HG03575 (cell line): ENCODE measurements around the gene ANKS1B.

ENCODE experiments used
- ATAC-seq: cut with Tn5 transposase; IDR thresholded peaks from one replicate; pipeline ENCODE4 v1.9.1; 2021; ENCODE audit not compliant: unreplicated experiment, insufficient number of reproducible peaks, low FRiP score; ENCODE audit errors: extremely low read depth

Gene ANKS1B

DNA sequence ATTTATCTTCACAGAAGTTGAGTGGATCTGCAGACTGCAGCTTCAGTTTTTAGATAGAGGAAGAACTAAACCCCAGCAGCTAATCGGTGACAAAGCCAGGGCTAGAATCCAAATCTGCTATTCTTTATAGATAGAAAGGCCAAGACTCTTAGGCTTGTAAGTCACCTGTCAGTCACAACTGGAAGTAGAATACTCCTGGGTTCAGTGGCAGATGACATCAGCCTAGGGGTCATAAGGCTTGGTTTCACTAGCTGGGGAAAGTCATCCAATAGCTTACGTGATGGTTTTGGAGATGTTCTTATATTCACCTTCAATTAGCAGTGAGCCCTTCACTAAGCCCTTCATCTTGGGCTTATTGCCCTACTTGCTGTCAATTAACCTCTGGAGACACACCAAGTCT lies 1246.2 kb downstream of the ANKS1B start:
- no peak for ATAC-seq

DNA sequence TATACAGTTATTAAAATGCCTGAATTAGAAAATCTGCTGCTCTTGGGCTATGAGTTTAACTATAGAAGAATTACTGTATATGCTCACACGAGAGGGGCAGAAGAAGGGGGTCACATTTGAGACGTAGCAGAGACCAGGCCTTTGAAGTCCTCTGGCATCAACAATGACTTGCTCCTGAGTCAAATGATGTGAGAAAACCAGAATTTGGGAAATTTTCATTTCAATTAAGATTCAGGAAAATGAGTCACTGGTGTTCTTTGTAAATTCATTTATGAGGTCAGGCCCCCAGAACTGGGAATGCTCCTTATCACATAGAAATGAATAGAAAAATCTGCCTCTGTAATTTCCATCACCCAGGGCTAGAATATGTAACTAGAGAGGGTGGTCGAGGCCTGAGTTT lies 1246.7 kb downstream of the ANKS1B start:
- no peak for ATAC-seq

DNA sequence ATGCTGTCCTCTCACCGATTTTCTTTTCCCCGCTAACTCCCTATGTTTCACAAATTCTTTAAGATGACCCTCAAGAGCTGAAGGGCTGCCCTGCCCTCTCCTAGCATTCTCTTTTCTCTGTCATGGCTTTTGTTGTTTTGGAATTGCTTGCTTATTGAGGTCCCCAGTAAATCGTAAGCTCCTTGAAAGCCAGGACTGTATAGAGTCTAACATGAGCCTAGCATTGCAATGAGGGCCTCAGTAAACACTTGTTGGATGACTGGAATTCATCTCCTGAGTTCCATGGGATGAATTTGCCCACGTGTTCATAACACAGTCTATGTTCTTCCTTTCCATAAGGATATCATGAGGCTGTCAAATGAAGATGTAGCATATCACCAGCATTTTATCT lies 1247.4 kb downstream of the ANKS1B start:
- no peak for ATAC-seq

DNA sequence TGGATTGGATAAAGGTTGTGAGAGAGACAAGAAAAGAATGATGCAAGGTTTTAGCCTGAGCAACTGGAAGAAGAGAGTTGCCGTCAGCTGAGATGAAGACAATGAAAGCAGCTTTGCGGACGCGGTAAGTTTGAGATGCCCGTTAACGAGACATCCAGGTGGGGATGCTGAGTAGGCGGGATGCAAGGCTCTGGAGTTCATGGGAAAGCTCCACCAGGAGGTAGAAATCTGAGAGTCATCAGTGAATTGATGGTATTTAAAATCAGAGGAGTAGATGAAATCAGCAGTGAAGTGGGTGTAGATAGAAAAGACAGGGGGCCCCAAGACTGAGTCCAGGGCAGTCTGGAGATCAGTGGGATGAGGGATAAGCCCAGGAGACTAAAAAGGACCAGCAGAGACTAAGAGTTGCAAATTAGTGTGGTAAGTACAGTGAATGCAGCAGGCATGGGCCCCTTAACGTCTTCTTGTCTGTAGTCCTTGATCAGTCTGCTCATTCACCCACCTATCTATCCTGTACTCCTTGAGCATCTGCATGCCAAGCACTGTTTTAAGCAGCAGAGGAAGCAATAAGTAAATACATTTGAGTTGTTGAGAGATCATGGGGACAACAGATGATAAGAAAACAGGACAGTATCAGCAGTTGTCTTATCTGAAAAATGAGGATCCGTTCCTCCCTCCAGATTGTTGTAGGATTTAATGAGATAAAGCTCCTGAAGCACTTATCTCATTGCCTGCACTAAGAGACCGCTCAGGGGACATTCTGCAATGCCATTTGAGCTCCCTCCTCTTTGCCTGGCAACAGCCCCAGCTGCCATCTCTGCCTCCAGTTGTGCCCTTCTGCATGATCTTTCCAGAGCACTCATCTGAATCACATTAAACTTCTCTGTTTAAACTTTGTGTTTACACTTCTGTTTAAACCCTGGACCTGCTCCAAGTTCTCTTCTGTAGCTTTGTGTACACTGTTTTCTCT lies 1248.1 kb downstream of the ANKS1B start:
- ATAC-seq = no peak

DNA sequence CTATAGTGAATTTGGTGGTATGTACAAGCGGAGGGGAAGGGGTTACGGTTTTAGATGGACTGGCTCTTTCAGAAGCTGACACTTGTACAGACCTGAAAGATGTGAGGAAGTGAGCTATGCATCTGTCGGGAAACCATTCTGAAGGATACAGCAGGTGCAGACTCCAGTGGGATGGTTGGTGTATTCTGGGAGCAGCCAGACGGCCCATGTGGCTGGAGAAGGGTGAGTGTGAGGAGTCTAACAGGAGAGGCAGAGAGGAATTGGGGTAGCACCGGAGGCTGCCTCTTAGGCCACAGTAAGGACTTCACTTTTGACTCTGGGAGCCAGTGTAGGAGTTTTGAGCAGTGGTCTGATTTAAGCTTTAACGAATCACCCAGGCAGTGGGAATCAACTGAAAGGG lies 1248.9 kb downstream of the ANKS1B start:
- ATAC-seq = no peak

DNA sequence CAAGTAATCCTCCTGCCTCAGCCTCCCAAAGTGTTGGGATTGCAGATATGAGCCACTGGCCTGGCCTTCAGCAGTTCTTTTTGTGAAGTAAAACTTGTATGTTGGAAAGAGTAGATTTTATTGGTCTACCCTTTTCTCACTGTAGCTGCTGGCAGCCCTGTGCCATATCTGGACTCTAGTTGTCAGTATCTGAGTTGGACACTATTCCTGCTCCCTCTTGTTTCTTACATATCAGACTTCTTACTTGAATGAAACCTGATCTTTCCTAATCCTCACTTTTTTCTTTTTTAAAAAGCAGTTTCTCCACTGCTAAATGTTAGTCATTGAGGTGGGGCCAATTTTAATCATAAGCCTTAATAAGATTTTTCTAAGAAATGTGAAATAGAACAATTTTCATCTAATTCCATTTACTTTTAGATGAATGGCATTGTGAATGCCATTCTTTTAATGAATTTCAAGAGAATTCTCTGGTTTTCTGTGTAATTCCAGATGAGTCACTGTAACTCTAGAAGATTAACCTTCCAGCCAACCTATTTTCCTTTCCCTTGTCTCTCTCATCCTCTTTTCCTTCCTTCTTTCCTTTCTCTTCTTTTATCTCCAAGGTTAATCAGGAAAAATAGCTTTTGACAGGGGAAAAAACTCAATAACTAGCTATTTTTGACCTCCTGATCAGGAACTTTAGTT lies 1250.9 kb downstream of the ANKS1B start:
- ATAC-seq = no peak

DNA sequence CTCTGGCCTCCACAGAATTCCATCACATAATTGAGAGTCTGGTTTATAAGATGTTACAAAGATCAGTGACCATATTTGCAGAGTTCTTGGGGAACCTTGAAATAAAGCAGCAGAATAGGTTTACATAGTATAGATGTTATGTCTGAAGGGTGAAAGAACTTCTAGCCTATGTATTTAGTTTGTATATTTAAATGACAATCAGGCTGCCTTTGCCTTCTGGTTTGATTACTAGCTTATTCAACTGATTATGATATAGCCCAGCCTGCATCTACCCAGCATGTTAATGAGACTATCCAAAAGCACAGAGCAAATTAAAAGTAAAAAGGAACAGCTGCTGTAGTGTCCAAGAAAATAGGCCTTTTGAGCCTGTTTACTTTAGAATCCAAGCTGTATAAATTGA lies 1254.3 kb downstream of the ANKS1B start:
- no peak for ATAC-seq

DNA sequence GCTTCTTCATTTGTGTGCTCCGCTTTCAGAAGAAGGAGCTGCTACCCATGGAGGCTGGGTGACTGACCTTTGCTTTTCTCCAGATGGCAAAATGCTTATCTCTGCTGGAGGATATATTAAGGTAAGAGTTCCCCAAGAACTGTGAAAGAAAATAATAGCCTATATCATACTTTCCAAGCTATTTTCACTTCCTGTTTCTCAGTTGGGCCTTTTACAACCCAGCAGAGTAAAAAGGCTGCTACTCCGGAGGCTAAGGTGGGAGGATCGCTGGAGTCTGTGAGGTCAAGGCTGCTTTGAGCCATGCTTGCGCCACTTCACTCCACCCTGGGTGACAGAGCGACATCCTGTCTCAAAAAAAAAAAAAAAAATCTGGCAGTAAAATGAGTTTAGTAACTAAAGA lies 1257.5 kb downstream of the ANKS1B start:
- no peak for ATAC-seq

DNA sequence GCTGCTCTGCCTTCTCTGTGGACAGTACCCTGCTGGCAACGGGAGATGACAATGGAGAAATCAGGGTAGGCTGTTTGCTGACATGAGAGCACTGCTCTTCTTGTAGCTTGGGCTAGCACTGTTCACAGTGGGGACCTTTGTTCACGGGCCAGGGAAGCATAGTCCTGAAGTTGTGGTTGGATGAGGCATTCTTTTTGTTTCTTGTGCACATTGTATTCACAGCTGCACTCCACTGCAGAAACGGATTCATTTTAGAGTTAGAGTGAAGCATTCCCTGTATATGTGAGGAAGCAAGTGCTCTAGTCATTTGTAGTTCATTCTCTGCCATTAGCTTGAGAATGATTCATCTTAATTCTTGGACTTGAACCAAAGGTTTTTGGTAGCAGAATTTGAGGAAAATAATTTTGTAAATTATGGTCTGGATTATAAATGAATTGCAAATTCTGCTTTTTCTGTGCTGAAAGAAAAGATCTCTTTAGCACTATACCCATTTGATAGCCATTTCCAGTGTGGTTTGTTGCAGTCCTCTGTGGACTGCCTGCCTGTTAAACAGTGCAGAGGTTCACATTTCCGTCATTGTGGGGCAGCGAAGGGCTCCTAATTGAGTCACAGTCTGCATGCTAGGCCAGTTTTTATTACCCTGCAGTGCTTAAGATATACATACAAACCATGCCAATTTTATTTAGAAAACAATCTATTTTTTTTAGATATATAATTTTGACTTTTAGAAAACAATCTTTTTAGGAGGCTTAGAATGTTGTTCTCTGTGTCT lies 1259.1 kb downstream of the ANKS1B start:
- no peak for ATAC-seq

DNA sequence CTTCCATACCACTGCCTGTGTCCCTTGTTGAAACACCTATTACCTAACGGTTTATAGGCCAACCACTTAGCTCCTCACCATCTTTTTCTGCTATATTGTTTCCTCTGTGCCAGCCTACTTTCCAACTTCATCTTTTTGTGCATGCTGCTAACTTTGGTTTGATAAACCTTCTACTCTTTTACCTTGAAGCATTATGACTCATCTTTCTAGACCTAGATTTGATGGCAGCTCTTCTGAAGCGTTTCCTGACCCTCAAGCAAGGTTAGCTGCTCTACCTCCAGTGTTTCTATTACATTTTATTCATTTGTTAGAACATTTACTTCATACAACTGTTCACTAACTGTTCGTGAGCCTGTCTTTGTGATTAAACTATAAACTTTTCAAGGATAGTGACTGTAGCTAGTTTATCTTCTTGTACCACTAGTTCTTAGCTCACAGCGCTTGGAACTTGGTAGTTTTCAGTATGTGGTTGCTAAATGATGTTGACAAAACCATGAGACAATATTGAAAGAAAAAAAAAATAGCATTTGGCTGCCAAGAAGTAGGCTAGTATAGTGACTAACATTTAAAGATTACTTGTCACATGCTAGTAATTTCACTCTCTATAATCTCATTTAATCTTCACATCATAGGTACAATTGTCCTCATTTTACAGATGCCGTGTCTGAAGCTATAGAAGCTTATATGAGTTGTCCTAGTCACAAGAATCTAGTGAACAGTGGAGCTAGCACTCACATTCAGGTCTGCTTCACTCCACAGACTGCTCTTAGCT lies 1260.2 kb downstream of the ANKS1B start:
- ATAC-seq = no peak

DNA sequence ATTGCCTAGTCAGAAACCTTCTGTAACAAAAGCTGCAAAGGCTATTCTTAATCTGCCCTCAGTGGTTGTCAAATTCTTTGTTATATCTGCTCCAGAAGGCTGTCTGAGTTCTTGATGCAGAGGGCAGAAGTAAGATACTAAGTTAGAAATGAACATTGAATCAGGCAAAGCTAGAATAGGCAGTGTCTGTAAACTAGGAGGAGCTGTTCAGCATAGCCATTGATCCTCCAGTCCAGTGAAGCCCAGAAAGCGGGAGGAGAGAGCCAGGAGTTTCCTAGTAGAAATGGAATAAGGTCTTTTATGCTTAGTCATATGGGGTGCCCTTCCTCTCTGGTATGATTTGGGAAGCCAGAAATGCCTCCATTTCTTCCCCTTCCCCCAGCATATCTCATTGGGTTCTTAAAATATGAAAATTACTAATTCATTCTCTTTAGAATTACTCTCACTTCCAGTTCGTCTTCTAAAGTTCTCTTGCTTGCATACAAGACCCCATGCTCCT lies 1263.5 kb downstream of the ANKS1B start:
- ATAC-seq = no peak

DNA sequence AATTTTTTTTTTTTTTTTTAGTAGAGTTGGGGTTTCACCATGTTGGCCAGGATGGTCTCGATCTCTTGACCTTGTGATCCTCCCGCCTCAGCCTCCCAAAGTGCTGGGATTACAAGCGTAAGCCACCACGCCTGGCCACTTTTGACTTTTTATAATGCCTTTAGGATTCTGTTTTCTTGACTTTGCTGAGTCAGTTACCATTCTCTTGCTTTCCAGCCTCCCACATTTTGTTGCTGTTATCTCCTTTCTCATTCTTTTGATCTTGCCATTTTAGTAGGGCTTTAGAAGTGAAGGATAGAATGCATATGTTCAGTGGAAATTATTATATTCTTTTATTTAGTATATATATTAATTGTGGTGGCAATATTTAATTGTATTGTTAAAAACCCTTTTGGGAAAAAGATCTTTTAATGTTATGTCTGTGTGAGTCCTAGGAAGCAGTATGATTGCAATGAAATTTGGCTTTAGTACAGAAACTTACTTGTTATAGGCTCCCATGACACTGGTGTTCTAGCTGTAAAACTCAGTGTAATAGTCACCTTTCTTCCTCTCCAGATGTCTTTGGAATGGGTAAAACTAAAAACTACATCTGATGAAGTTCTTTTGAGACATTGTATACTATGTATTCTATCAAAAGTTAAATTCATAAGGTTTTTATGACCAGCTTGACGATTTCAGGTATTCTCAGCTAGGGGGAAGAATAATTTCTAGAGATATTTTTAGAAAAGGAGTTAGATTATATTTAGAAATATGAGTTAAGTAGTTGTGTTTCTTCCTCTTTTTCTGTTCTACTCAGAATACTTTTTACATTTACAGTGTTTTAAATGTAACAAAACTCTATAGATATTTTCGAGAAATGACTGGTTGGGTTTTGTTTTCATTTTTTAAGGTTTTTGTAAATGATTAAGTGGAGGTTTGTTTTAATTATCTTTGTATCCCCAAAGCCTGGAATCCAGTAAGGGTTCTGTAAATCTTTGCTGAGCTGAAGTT lies 1264.9 kb downstream of the ANKS1B start:
- no peak for ATAC-seq

DNA sequence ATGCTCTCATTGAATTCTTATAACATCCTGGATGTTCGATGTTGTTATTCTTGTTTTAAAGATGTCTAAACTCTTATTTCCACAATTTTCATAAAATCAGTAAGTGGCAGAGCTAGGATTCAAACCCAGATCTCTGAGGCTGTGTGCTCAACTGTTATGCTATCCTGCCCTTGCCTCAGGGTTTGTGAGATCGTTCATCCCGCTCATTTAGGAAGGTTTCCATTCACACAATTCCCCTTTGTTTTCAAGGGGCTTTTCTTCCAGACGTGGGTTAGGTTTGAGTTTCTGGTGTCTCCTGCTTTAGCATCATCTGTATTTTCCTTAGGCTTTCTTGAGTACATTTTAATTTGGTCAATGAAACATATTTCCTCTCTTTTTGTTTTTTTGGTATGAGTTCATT lies 1270.3 kb downstream of the ANKS1B start:
- ATAC-seq = no peak

DNA sequence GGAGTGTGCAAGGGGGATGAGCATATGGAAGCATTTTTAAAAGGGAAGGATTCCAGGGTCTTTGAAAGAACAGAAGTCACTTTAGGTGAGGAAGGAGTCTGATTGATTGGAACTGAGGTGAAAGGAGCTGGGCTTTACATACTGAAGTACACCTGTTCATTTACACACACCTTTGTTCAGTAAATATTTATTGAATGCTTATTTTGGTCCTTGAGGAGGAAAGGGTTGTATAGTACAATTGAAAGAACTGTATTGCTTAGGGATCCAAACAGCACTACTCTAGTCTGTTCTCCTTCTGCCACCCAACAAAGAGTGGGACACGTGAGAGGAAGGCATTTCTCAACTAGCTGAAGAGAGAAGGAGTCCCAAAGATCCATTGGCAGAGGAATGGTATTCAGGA lies 1275.7 kb downstream of the ANKS1B start:
- ATAC-seq = no peak

DNA sequence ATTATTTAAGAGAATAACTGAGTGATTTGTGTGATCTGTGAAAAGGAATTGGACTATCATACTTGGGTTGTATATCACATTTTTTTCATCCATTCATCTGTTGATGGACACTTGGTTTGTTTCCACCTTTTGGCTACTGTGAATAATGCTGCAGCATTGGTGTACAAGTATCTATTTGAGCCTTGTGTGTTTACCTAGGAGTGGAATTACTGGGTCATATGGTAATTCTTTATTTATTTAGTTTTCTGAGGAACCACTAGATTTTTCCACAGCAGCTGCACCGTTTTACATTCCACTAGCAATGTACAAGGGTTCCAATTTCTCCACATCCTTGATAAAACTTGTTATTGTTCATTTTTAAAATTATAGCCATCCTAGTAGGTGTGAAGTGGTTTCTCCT lies 1283.6 kb downstream of the ANKS1B start:
- ATAC-seq = no peak

DNA sequence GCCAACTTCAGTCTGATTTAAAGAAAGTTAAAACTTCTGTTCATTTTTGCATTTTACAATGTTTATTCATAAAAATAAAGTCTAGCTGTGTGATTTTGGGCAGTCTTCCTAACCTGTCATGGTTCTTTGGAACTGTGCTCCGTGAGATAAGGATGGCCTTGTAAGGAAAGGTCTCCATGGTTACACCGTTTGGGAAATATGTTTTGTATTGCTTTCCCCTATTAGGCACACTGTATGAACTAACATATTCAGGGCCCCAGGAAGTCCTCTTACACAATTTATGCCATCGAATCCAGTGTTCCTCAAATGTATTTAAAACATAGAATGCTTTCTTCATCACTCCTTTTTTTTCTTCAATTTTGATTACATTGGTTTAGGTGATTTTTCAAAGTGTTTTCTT lies 1285.2 kb downstream of the ANKS1B start:
- no peak for ATAC-seq

DNA sequence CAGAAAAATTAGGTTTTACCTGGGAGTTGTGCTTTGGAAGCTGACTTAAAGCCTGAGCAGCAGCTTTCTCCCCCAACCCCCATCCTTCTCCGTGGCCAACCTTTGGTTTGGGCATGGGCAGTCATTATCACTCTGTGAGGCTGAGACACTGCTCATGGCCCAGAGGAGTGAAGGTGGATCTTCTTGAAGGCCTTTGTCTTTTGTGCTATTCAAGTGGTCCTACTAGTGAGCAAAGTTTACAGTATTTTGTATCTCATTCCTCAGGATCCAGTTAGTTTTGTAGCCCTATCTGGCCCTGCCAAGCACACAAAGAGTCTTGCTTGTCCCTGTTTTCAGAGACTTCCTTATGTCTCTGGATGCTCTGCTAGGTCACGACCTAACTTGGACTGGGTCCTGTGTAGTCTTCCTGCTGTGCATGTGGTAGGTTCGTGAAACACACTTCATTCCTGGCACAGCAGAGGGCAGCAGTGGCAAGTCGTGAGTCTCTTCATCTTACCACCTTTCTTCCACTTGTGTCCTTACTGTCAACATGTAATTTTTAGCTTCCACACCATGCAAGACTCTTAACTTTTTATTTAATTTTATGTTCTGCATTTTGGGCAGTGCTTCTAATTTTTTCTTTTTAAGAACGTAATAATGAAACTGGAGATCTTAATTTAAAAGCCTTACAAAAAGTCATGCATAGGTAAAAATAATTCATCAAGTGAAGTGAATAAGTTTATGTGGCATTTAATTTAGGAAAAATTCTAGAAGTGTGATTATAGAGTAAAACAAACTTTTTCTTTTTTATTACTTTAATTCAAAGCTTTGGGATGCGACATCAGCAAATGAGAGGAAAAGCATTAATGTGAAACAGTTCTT lies 1285.9 kb downstream of the ANKS1B start:
- no peak for ATAC-seq
